RWPE2 (cell line): ENCODE measurements around the gene BCAN.
"Not testable (repeated sequence)": the region's sequence is repeated elsewhere in the genome, so short reads cannot be mapped to it uniquely, and the experiment has no call there.

Experiments
- ATAC-seq: fragments of 200-7000 bp; cut with Tn5 transposase; 3 replicates; pipeline ENCODE4 v1.9.1; 2021; ENCODE audit warnings: low read depth
- DNase-seq: peaks from one replicate; pipeline ENCODE4 v3.0.0-alpha.2; 2020; ENCODE audit warnings: low spot score
- H3K27ac ChIP-seq: fragments of 450-650 bp; 2 replicates; pipeline ENCODE4 v1.5.1; 2017; ENCODE audit warnings: mild to moderate bottlenecking; ENCODE audit not compliant: poor library complexity, severe bottlenecking
- H3K27me3 ChIP-seq: fragments of 250-450 bp; sonication (Bioruptor Pico); 2 replicates; pipeline ENCODE4 v1.5.1; 2021; ENCODE audit warnings: mild to moderate bottlenecking, moderate library complexity; ENCODE audit not compliant: insufficient read depth, poor library complexity, severe bottlenecking
- H3K36me3 ChIP-seq: fragments of 250-450 bp; sonication (Bioruptor Pico); 2 replicates; pipeline ENCODE4 v1.5.1; 2020; ENCODE audit warnings: low read depth, mild to moderate bottlenecking, moderate library complexity
- H3K4me1 ChIP-seq: fragments of 250-450 bp; sonication (Bioruptor Pico); 2 replicates; pipeline ENCODE4 v1.5.1; 2021; ENCODE audit warnings: mild to moderate bottlenecking, moderate library complexity; ENCODE audit not compliant: insufficient read depth, poor library complexity, severe bottlenecking
- H3K4me3 ChIP-seq: fragments of 250-450 bp; sonication (Bioruptor Pico); 2 replicates; pipeline ENCODE4 v1.5.1; 2021; ENCODE audit warnings: mild to moderate bottlenecking, moderate library complexity; ENCODE audit not compliant: severe bottlenecking
- H3K9me3 ChIP-seq: fragments of 250-450 bp; sonication (Bioruptor Pico); 2 replicates; pipeline ENCODE4 v1.5.1; 2021; ENCODE audit warnings: mild to moderate bottlenecking, moderate library complexity; ENCODE audit not compliant: severe bottlenecking
- CTCF ChIP-seq: fragments of 450-650 bp; IDR thresholded peaks from one replicate; pipeline ENCODE4 v1.5.1; 2017; ENCODE audit warnings: mild to moderate bottlenecking, moderate library complexity; ENCODE audit not compliant: poor library complexity, severe bottlenecking

The BCAN gene

GRCh38 chr1:156600733-156601121, 41.2 kb upstream of the BCAN start:
- Histone ChIP-seq H3K36me3 (peaks cover 42% of the 10 kb centered on the region), H3K4me3 (peak overlapping the region; percentile 85), H3K4me1 (peaks cover 8% of the 10 kb centered on the region), H3K9me3 (no peaks in the 10 kb centered on the region), H3K27ac (peak overlapping the region; percentile 56), H3K27me3 (no peaks in the 10 kb centered on the region)
- TF ChIP-seq CTCF: no peak
- ATAC-seq: no peak; the same call in 2 of the 3 replicates
- DNase-seq: no peak

DNA sequence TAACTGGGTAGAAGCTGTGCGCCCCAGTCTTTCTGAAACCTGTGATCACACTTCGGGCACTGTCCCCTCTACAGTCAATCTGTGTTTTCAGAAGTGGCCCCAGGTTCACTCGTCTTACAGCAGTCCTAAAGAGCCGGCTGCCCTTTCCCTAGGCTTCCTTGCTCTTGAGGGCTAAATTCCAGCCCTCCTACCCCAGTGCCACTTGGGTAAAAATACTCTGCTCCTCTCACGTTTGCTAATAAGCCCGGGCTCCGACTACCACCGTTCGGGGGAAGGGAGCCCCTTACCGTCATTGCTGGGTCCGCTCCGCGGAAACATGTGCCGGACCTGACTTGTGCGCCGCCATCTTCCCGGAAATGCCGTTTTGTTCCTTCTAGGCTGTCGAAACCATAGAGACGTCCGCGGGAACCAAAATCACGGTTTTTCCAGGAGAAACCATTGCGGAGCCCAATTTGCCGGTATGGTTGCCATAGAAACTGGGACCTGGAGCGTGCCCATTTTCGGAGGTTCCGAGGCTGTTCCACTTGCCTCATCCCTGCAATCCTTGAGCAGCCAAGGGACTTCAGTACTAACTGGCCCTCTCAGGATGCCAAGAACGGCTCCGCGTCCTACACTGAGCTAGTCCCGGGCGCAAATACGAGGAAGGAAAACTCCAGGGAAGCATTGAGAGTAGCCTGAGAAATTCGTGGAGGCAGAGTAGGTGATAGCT, 40.6 kb upstream of the BCAN start, which contains the start of gene GPATCH4:
TSS of gene GPATCH4 (minus strand) at position 358 of the 709 bp plus-strand sequence.
- Histone ChIP-seq H3K36me3 (peaks cover 36% of the 10 kb centered on the region), H3K27me3 (no peaks in the 10 kb centered on the region), H3K27ac (peak within 1 kb of the TSS; percentile 56), H3K4me1 (peaks cover 8% of the 10 kb centered on the region), H3K9me3 (no peaks in the 10 kb centered on the region), H3K4me3 (peak within 1 kb of the TSS; percentile 85)
- no peak for TF ChIP-seq CTCF
- no peak for DNase-seq
- peak; percentile 80 for ATAC-seq

DNA sequence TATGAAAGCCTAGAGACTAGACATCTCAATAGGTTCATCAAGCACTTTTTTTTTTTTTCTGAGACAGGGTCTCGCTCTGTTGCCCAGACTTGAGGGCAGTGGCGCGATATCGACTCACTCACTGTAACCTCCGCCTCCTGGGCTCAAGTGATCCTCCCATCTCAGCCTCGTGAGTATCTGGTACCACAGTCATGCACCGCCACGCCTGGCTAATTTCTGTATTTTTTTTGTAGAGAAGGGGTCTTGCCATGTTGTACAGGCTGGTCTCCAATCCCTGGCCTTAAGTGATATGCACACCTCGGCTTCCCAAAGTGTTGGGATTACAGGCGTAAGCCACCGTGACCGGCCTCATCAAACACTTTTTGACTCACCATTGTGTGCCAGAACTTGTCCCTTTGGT, 40.0 kb upstream of the BCAN start:
- no peak for DNase-seq
- H3K27ac ChIP-seq: peak overlapping the region; percentile 56
- no peak for TF ChIP-seq CTCF
- H3K27me3 ChIP-seq: no peaks in the 10 kb centered on the region
- peak overlapping the region; percentile 85 for H3K4me3 ChIP-seq
- ATAC-seq: no peak
- H3K4me1 ChIP-seq: peaks cover 8% of the 10 kb centered on the region
- H3K36me3 ChIP-seq: peaks cover 30% of the 10 kb centered on the region
- no peaks in the 10 kb centered on the region for H3K9me3 ChIP-seq

- H3K36me3 ChIP-seq: peaks cover 23% of the 10 kb centered on the region
- peak; percentile 47 for ATAC-seq
- peaks cover 8% of the 10 kb centered on the region for H3K4me1 ChIP-seq
- TF ChIP-seq CTCF: peak; percentile 53
- peak overlapping the region; percentile 56 for H3K27ac ChIP-seq
- H3K9me3 ChIP-seq: no peaks in the 10 kb centered on the region
- no peak for DNase-seq
- H3K4me3 ChIP-seq: no peak overlapping the region
- H3K27me3 ChIP-seq: no peaks in the 10 kb centered on the region
These were observed 39.3 kb upstream of the BCAN start for GRCh38 chr1:156602557-156602993.

DNA sequence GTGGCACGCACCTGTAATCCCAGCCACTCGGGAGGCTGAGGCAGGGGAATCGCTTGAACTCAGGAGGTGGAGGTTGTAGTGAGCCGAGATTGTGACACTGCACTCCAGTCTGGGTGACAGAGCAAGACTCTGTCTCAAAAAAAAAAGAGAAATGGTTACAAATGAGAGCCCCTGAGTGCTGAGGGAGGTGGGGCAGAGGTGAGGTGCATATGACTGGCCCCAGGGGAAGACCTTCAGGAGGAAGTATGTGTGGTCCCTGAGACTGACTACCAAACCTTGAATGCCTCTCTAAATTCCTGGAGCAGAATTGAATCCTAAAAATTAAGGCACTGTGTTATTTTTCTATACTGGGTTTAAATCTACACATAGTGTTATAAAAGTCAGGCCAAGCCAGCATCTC, 34.6 kb upstream of the BCAN start:
- H3K4me1 ChIP-seq, H3K27me3 ChIP-seq, H3K36me3 ChIP-seq, ATAC-seq, H3K27ac ChIP-seq, H3K9me3 ChIP-seq, H3K4me3 ChIP-seq, DNase-seq: not testable (repeated sequence)
